Tibial nerve (tissue), 3 donors: ENCODE data around the gene EEPD1.

Experiments
- CTCF ChIP-seq, 5 experiments: fragments of 200-600 bp in 3 of 5; fragments of 450-650 bp in 2 of 5; sonication (generic) in 3 of 5; IDR thresholded peaks; one replicate each; pipeline ENCODE4 v1.5.1; 2016 to 2019; ENCODE audit warnings: antibody characterized with exemption in 5 of 5, mild to moderate bottlenecking in 3 of 5, moderate library complexity in 2 of 5
- POLR2A ChIP-seq, 2 donors: fragments of 450-650 bp; IDR thresholded peaks; one replicate each; pipeline ENCODE4 v1.6.1; 2017; ENCODE audit warnings: antibody characterized with exemption in 2 of 2, mild to moderate bottlenecking in 2 of 2, moderate library complexity in 2 of 2

GRCh38 chr7:36151921-36152755 is 916 bp upstream of the EEPD1 start:
- TF ChIP-seq CTCF (IDR thresholded peaks at IDR 0.05) (peak in 1 of 5 experiments; percentile 8), POLR2A (IDR thresholded peaks at IDR 0.05) (no peak)
